KBM-7 (cell line): ENCODE data around the gene HSPA12A.
A peak's percentile ranks its signal among the peaks of the same experiment; 100 is the strongest.

Experiments
- DNase-seq: peaks from one replicate; pipeline ENCODE4 v3.0.0-alpha.2; 2015
- in situ Hi-C: fragments of 300-500 bp; cut with MboI; formaldehyde crosslinking; loops from 2 replicates; pipeline ENCODE4 v1.14.3; 2020; ENCODE audit warnings: low sequenced_read_pairs, low pct_unique_long_range_greater_than_20kb, mixed read lengths

Gene HSPA12A

GRCh38 chr10:116748041-116748440 is 5.7 kb upstream of the HSPA12A start:
- DNase-seq, result no peak
- in situ Hi-C loops, result no loop called here

GRCh38 chr10:116747325-116747724 is 5.0 kb upstream of the HSPA12A start:
- DNase-seq, result no peak
- in situ Hi-C loops, result no loop called here

- in situ Hi-C loops, result no loop called here
- DNase-seq, result no peak
Measured at GRCh38 chr10:116744885-116745284, 2.5 kb upstream of the HSPA12A start.

GRCh38 chr10:116744163-116744753 is 1.9 kb upstream of the HSPA12A start:
- DNase-seq, result peak; percentile 45
- in situ Hi-C loops, result no loop called here

GRCh38 chr10:116743266-116744064 is 1.1 kb upstream of the HSPA12A start:
- DNase-seq, result no peak

GRCh38 chr10:116741391-116742351 is 695 bp downstream of the HSPA12A start:
- in situ Hi-C loops, result no loop called here
- no peak for DNase-seq

More at GRCh38 chr10:116743266-116744064, 1.1 kb upstream of the HSPA12A start:
- in situ Hi-C loops, result no loop called here

- in situ Hi-C loops, result no loop called here
- DNase-seq, result no peak
Measured at GRCh38 chr10:116740971-116741370, 1.4 kb downstream of the HSPA12A start.

- no peak for DNase-seq
- in situ Hi-C loops, result no loop called here
Measured at GRCh38 chr10:116738339-116738738, 4.0 kb downstream of the HSPA12A start.

GRCh38 chr10:116737627-116738327 is 4.6 kb downstream of the HSPA12A start:
- no peak for DNase-seq
- in situ Hi-C loops, result no loop called here

- no peak for DNase-seq
- in situ Hi-C loops, result no loop called here
Measured at GRCh38 chr10:116733566-116733965, 8.8 kb downstream of the HSPA12A start.

- DNase-seq, result no peak
- in situ Hi-C loops, result no loop called here
Measured at GRCh38 chr10:116732573-116732972, 9.8 kb downstream of the HSPA12A start.

GRCh38 chr10:116730464-116731260 is 11.7 kb downstream of the HSPA12A start:
- in situ Hi-C loops, result no loop called here
- no peak for DNase-seq

GRCh38 chr10:116729243-116729642 is 13.1 kb downstream of the HSPA12A start:
- in situ Hi-C loops, result no loop called here
- no peak for DNase-seq

- DNase-seq, result no peak
- in situ Hi-C loops, result no loop called here
Measured at GRCh38 chr10:116728526-116729096, 13.8 kb downstream of the HSPA12A start.

- DNase-seq, result no peak
- in situ Hi-C loops, result no loop called here
Measured at GRCh38 chr10:116723428-116724281, 18.7 kb downstream of the HSPA12A start.

GRCh38 chr10:116722736-116723427 is 19.5 kb downstream of the HSPA12A start:
- DNase-seq, result no peak
- in situ Hi-C loops, result no loop called here
